Measurements from ENCODE around the gene IGF2.

- TF ChIP-seq, protein P1, sequence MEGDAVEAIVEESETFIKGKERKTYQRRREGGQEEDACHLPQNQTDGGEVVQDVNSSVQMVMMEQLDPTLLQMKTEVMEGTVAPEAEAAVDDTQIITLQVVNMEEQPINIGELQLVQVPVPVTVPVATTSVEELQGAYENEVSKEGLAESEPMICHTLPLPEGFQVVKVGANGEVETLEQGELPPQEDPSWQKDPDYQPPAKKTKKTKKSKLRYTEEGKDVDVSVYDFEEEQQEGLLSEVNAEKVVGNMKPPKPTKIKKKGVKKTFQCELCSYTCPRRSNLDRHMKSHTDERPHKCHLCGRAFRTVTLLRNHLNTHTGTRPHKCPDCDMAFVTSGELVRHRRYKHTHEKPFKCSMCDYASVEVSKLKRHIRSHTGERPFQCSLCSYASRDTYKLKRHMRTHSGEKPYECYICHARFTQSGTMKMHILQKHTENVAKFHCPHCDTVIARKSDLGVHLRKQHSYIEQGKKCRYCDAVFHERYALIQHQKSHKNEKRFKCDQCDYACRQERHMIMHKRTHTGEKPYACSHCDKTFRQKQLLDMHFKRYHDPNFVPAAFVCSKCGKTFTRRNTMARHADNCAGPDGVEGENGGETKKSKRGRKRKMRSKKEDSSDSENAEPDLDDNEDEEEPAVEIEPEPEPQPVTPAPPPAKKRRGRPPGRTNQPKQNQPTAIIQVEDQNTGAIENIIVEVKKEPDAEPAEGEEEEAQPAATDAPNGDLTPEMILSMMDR (IDR thresholded peaks at IDR 0.05), result no peak
- TF ChIP-seq TCF7L2 (IDR thresholded peaks at IDR 0.05; ENCODE audit: low read depth, low read length), result no peak
- TF ChIP-seq POLR2AphosphoS5 (IDR thresholded peaks at IDR 0.05; ENCODE audit: low read depth, low read length), result no peak
- TF ChIP-seq SIN3A (IDR thresholded peaks at IDR 0.05; ENCODE audit: borderline replicate concordance, insufficient read depth, low read depth, low read length), result no peak
Measured at GRCh38 chr11:2154889-2155288, 15.7 kb upstream of the IGF2 start.

Measured in Panc1 (cell line).